Left ventricle myocardium superior (tissue), 1 donor: ENCODE results near the gene IFRD1. TPM values are rescaled to one million over a fixed set of nuclear protein-coding genes. Genes with fewer than 3 reads are reported as not detected.
"Not testable (repeated sequence)": the region's sequence is repeated elsewhere in the genome, so short reads cannot be mapped to it uniquely, and the experiment has no call there.

Source experiments
- ATAC-seq: fragments of 200-7000 bp; cut with Tn5 transposase; one replicate; pipeline ENCODE4 v1.9.1; 2020; ENCODE audit warnings: mild to moderate bottlenecking, moderate library complexity
- DNase-seq: peaks from one replicate; pipeline ENCODE4 v3.0.0-alpha.2; 2020
- intact Hi-C: fragments of 100-400 bp; cut with micrococcal nuclease; formaldehyde crosslinking; loops from one replicate; pipeline ENCODE4 v1.11.0; 2022
- total RNA-seq: library from RNA; stranded (reverse); fragmentation: NEBNext Ultra II Directional; extraction: Animal tissue kit (Norgen Biotek cat#: 25700); gene quantifications from one replicate; pipeline ENCODE4 v1.2.1, GENCODE V29; 2021
- donor health status: DM: no; HTN: yes; CAD: no; lungs with severe emphysema.

Gene IFRD1
- total RNA-seq, 1 donor from 2014 or later = 20.6 TPM

DNA sequence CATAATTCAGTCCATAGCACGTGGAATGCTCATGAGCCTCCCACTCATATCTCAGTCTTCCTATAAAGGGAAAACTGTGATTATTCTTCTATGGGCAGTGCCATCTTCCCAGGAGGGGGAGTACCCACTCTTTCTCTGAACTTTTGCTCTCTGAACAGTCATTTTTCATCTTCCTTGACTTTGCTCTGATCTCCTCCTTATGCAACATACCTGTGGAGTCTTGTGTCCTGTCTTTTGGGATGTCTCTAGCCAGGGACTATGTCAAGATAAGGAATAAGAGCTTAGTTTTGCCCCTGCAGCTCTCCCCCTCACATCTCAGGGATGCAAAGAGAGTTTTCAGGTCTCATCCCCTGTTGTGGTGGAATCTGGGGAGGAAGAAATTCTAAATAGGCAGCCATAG, 58.1 kb downstream of the IFRD1 start:
- intact Hi-C loops = no loop called here
- no peak for ATAC-seq
- DNase-seq = no peak

DNA sequence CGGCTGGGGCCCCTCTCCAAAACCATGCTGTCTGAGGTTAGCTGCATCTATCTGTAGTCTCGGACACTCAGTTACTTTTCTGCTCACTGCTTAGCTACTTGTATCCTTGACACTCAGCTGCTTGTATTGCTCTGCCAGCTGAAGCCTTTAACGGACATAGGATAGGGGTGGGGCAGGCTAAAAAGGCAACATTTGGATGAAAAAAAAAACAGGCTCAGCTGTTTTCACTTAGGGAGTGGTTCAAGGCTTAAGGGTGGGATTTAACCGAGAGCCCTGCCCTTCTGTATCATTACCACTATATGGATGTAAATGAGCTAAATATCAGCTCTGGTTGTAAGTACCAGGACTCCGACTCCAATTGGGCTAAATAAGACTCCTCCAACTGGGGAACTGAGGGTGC, 59.1 kb downstream of the IFRD1 start:
- intact Hi-C loops = no loop called here
- ATAC-seq (no peak), DNase-seq (no peak)

DNA sequence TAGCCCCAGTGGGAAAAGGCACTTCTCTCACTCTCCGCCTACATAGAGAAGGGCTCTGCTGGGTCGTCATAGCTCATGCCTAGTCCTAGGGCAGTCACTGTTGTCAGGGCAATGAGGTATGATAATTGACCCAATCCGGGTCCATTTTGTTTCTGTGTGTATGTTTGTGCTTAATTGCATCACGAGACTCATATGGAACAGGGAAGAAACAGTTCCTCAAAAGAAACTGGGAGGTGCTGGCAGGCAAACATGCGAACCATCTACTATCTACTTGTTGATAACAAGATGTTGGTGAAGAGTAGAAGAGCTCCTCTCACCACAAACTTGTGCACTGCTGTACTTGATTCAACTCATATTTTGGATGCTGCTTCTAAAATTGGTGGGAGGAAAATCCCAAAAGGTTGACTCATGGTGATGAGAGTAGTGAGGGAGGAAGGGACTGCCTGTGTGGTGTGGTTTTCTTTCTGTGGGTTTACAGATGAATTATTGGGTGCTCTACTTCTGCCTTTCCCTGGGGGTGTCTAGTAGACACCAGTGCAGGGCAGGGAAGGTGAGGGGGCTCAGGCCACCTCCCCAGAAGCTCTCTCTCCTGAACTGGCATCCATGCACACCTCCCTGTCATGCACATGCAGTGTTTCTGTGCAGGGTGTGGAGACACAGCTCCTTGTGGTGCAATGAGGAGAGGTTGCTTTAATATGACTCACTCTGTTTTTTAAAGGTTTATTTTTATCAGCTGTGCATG, 59.9 kb downstream of the IFRD1 start:
- DNase-seq = no peak
- intact Hi-C loops = no loop called here
- no peak for ATAC-seq

DNA sequence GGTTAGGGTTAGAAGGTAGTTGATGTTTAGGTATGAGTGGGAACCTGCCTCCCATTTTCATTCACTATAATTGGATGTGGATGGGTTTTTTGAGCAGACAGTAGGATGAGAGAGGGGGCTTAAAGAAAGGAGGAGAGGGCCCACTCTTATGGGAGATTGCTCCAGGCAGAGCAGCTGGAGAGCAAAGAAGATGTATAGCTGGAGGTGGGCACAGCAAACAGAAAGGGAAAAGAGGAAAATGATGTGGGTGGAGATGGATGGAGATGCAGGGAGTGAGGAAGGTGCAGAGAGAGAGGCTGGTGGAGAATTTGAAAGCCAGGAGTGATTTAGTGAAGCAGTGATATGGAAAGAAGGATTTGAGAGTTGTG, 60.5 kb downstream of the IFRD1 start:
- ATAC-seq (no peak), DNase-seq (no peak)
- intact Hi-C loops = no loop called here

DNA sequence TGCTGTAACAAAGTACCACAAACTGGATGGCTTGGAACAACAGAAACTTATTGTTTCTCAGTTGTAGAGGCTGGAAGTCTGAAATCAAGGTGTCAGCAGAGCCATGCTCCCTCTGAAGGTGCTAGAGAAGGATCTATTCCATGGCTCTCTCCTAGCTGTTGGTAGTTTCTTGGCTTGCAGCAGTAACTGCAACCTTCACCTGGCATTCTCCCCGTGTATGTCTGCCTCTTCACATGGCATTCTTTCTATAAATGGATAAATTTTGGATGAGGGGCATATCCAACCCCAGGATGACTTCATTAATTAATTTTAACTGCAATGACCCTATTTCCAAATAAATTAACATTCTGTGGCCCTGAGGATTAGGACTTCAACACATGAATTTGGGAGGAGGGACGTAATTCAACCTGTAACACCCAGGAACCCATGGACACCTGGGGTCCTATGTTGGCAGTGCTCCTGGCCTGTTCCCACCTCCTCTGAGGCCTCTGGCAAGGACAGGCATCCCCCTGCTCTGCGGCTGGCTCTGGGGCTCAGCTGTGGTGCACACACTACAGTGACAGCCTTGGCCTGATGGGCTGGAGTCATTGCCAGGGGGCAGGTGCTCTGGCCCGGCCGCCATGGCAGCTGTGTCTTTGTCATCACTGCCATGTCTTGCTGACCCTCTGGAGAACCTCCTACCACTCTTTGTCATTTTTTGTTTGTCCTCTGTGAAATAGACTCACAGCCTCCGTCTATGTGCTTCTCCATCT, 61.4 kb downstream of the IFRD1 start:
- ATAC-seq (no peak), DNase-seq (no peak)
- intact Hi-C loops = no loop called here

DNA sequence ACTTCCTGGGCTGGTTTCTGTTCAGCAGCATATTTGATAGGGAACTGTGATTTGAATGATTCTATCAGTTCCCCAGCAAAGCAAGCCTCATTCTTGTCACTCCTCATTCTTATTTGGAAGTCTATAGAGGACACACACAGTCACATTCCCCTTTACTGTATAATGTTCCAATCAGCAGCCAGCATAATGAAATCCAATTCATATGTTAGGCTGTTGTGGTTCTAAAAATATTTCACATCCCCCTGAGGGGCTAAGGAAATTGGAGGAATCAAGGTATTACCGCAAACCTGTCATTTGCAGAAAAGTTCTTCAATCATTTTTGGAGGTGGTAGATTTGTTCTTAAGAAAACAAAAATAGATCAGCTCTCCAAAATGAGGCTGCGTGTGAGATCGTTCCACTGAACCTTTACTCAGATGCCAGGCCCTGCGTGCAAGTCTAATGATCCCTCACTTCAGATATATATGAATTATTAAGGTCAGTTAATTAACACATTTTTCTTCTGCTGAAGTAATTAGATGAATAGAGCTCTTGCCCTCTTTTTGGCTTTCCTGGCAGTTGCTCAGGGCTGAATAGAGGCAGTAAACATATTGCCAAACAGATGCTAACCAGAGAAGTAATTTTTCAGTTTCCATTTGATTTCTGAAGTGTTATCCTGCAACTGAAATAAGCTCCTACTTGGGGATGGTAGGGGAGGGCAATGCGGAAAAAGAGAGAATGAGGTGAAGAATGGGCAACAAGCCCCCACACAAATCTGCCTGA, 62.4 kb downstream of the IFRD1 start:
- DNase-seq = no peak
- ATAC-seq = no peak
- intact Hi-C loops = no loop called here

DNA sequence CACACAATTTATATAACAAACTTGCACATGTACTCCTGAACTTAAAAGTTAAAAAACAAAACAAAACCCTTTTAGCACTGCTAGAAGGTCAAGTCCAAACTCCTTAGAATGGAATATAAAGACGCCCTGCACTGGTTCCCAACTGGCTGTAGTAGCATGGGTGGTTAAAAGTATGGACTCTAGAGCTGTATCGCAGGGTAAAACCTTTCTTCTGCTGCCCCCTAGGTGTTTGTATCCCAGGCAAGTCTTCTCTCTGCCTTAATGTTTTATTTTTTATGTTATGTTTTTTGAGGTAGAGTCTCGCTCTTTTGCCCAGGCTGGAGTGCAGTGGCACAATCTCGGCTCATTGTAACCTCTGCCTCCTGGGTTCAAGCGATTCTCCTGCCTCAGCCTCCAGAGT, 65.7 kb downstream of the IFRD1 start:
- DNase-seq (no peak), ATAC-seq (no peak)
- intact Hi-C loops = no loop called here

DNA sequence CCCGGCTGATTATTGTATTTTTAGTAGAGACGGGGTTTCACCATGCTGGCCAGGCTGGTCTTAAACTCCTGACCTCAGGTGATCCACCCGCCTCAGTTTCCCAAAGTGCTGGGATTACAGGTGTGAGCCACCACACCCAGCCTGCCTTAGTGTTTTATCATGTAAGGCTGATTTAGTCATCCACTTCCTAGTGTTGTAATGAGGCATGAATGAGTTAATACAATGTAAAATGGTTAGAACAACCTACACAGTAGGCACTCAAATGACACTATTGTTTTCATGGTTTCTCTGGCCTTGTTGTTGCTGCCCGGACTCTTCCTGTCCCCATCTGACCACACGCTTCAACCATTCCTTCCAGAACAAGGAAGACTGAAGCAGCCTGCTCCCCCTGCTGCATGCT, 66.2 kb downstream of the IFRD1 start:
- intact Hi-C loops, DNase-seq, ATAC-seq: not testable (repeated sequence)

DNA sequence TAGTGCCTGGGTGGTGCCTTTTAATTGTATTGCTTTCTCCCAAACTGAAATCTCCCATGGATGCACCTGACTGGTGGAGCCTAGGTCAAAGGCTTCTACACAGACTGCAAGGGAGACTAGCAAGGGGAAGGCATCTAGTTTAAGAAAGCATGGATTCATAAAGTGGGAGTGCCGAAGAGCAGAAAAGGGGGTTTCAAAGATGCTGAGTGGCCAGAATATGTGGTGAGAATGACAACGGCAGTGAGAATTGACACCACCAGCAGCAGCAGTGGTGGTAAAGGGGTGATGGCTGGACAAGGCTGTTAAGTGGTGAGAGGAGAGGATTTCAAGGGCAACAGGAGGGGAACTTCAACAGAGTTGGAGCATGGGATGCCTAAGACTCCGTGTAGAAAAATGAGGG, 67.2 kb downstream of the IFRD1 start:
- no peak for ATAC-seq
- no peak for DNase-seq
- intact Hi-C loops = no loop called here

DNA sequence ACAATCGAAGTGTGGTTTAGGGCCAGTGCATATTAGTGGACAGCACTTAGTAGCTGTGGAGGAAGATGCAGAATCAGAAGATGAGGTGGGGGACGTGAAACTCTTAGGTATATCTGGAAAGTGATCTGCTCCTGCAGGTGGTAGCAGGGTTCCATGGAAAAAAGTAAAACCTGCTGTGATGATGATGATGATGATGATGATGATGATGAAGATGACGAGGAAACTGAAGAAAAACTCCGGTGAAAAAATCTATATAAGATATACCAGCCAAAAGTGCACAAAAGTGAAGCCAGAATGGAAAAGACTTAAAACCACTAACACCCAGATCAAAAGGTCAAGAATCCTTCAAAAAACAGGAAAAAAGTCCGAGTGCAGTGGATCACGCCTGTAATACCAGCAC, 70.5 kb downstream of the IFRD1 start:
- intact Hi-C loops = no loop called here
- ATAC-seq = no peak

DNA sequence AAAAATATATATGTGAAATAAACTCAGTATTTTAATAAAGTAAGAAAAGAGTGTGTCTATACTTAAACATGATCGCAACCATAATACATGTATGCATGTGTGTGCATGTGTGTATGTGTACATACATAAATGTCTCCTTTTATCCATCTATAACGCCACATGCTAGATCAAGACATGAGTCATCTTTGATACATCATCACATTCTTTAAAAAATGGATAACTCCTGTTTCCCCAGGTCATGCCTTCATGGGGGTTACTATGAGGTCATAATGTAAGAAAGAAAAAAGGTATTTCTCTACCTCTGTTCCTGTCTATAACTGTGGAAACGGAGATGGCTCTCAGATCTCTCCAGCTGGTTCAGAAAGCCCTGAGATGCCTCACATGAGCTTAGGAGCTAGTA, 71.7 kb downstream of the IFRD1 start:
- ATAC-seq (no peak), DNase-seq (no peak)
- intact Hi-C loops = no loop called here

More for the DNA sequence above, 70.5 kb downstream of the IFRD1 start:
- no peak for DNase-seq

DNA sequence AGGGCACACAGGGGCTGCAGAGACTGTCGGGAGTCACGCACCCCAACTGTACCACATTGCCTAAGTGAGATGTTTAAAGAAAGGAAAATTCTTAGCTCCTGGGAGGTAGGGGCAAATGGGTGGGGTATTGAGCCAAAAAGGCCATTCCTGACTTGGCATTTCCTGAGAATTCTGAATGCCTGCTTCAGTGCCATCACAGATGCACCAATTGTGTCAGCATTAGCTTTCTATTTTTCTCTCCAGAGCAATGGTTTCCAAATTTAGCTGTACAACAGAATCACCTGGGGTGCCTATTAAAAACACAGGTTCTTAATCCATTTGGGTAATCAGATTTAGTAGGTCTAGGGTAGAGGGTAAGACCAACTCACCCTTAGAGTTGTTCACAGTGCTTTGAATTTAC, 73.6 kb downstream of the IFRD1 start:
- intact Hi-C loops = no loop called here
- no peak for ATAC-seq
- DNase-seq = no peak

Other genes starting within 250 kb of the IFRD1 start
- 13.9 TPM for gene DOCK4, start 244.1 kb upstream of the IFRD1 start, total RNA-seq
- gene ZNF277, start 243.8 kb upstream of the IFRD1 start, total RNA-seq = 17.0 TPM
- gene LSMEM1, start 30.5 kb downstream of the IFRD1 start, total RNA-seq = 1.4 TPM